Ishikawa (cell line): ENCODE data around the gene KRTAP10-3.

Experiments
- CEBPB ChIP-seq: IDR thresholded peaks from 2 replicates; pipeline ENCODE4 v1.6.1; 2012
- CREB1 ChIP-seq: IDR thresholded peaks from 2 replicates; pipeline ENCODE4 v1.6.1; 2012; ENCODE audit warnings: low read depth
- EGR1 ChIP-seq: IDR thresholded peaks from 2 replicates; pipeline ENCODE4 v1.6.1; 2012
- EP300 ChIP-seq: IDR thresholded peaks from 2 replicates; pipeline ENCODE4 v1.6.1; 2012; ENCODE audit warnings: borderline replicate concordance
- FOXM1 ChIP-seq: IDR thresholded peaks from 2 replicates; pipeline ENCODE4 v1.6.1; 2012; ENCODE audit warnings: low read depth, borderline replicate concordance
- MAX ChIP-seq: IDR thresholded peaks from 2 replicates; pipeline ENCODE4 v1.6.1; 2012
- NFIC ChIP-seq: IDR thresholded peaks from 2 replicates; pipeline ENCODE4 v1.6.1; 2012
- RAD21 ChIP-seq: IDR thresholded peaks from 2 replicates; pipeline ENCODE4 v1.6.1; 2012; ENCODE audit warnings: low read depth
- REST ChIP-seq: IDR thresholded peaks from 2 replicates; pipeline ENCODE4 v1.6.1; 2012; ENCODE audit warnings: low read depth, mild to moderate bottlenecking
- TAF1 ChIP-seq: IDR thresholded peaks from 2 replicates; pipeline ENCODE4 v1.6.1; 2012; ENCODE audit warnings: low read depth, mild to moderate bottlenecking
- TCF12 ChIP-seq: IDR thresholded peaks from 2 replicates; pipeline ENCODE4 v1.6.1; 2012; ENCODE audit warnings: low read depth
- TEAD4 ChIP-seq: IDR thresholded peaks from 2 replicates; pipeline ENCODE4 v1.6.1; 2012
- USF1 ChIP-seq: IDR thresholded peaks from 2 replicates; pipeline ENCODE4 v1.6.1; 2012
- YY1 ChIP-seq: IDR thresholded peaks from 2 replicates; pipeline ENCODE4 v1.6.1; 2012; ENCODE audit warnings: low read depth
- ZBTB7A ChIP-seq: IDR thresholded peaks from 2 replicates; pipeline ENCODE4 v1.6.1; 2012; ENCODE audit warnings: low read depth

The KRTAP10-3 gene

GRCh38 chr21:44558695-44559094 is at the start of gene KRTAP10-3:
Gene KRTAP10-3, minus strand, starts transcription at chr21:44558795. Its CDS starts 80 bp downstream, at chr21:44558715.
- TF ChIP-seq REST (no peak), MAX (no peak), RAD21 (no peak), NFIC (no peak), TEAD4 (no peak), CEBPB (no peak), TCF12 (no peak), TAF1 (no peak), EP300 (no peak), YY1 (no peak), FOXM1 (no peak), ZBTB7A (no peak), CREB1 (no peak), EGR1 (no peak)

GRCh38 chr21:44606495-44606894 is 47.9 kb upstream of the KRTAP10-3 start:
- no peak for TF ChIP-seq ZBTB7A
- no peak for TF ChIP-seq MAX
- no peak for TF ChIP-seq USF1
- no peak for TF ChIP-seq CREB1
- TF ChIP-seq YY1: no peak
- TF ChIP-seq NFIC: no peak
- no peak for TF ChIP-seq EGR1
- no peak for TF ChIP-seq TCF12
- no peak for TF ChIP-seq CEBPB
- no peak for TF ChIP-seq EP300
- TF ChIP-seq RAD21: no peak
- no peak for TF ChIP-seq TEAD4
- TF ChIP-seq REST: no peak
- no peak for TF ChIP-seq FOXM1
- no peak for TF ChIP-seq TAF1

- no peak for TF ChIP-seq NFIC
- TF ChIP-seq EGR1: no peak
- no peak for TF ChIP-seq FOXM1
- no peak for TF ChIP-seq EP300
These were observed 45.3 kb upstream of the KRTAP10-3 start for GRCh38 chr21:44603911-44604310.

GRCh38 chr21:44603109-44603875 is 44.7 kb upstream of the KRTAP10-3 start:
- TF ChIP-seq EGR1 (no peak), REST (no peak)

- TF ChIP-seq MAX (no peak), CEBPB (no peak), CREB1 (no peak), EP300 (no peak), NFIC (no peak), USF1 (peak; percentile 52; the same call in 1 of the 2 replicates), EGR1 (no peak)
These were observed 43.9 kb upstream of the KRTAP10-3 start for GRCh38 chr21:44602463-44602850.
